Activated CD8-positive, alpha-beta T cell treated with anti-CD3 and anti-CD28 coated beads for 36 hours (primary cell): ENCODE results near the gene NKAIN1. TPM values are rescaled to one million over a fixed set of nuclear protein-coding genes. Genes with fewer than 3 reads are reported as not detected.

ENCODE experiments used
- ATAC-seq: fragments of 200-7000 bp; cut with Tn5 transposase; one replicate; pipeline ENCODE4 v1.10.0; 2021; ENCODE audit warnings: mild to moderate bottlenecking, moderate library complexity
- CTCF ChIA-PET: fragments of 350-600 bp; sonication (Branson Sonifier 250); formaldehyde crosslinking; loops from one replicate; lab custom pipeline; 2021; ENCODE audit warnings: antibody characterized with exemption; lab: Charles Lee
- POLR2A ChIA-PET: fragments of 350-600 bp; sonication (Branson Sonifier 250); formaldehyde crosslinking; loops from one replicate; lab custom pipeline; 2021; ENCODE audit warnings: antibody characterized with exemption; lab: Charles Lee
- DNase-seq: peaks from one replicate; pipeline ENCODE4 v3.0.0-alpha.2; 2020
- H3K27ac Mint-ChIP-seq: one replicate; pipeline ENCODE4 v1.8.0; 2021; ENCODE audit warnings: mild to moderate bottlenecking, mixed read lengths
- H3K27me3 Mint-ChIP-seq: one replicate; pipeline ENCODE4 v1.8.0; 2021; ENCODE audit warnings: mixed read lengths
- H3K36me3 Mint-ChIP-seq: one replicate; pipeline ENCODE4 v1.8.0; 2021; ENCODE audit warnings: low read depth, mixed read lengths
- H3K4me1 Mint-ChIP-seq: one replicate; pipeline ENCODE4 v1.8.0; 2021; ENCODE audit warnings: low read depth, mixed read lengths
- H3K4me3 Mint-ChIP-seq: one replicate; pipeline ENCODE4 v1.8.0; 2021; ENCODE audit warnings: mild to moderate bottlenecking, moderate library complexity, mixed read lengths
- H3K9me3 Mint-ChIP-seq: one replicate; pipeline ENCODE4 v1.8.0; 2021; ENCODE audit warnings: mixed read lengths
- intact Hi-C: fragments of 100-400 bp; cut with micrococcal nuclease; formaldehyde crosslinking; loops from one replicate; pipeline ENCODE4 v1.10.0; 2022
- total RNA-seq, 2 experiments: library from RNA; stranded (reverse); gene quantifications; one replicate each; pipeline ENCODE4 v1.2.3, GENCODE V29; 2021
- TF ChIP-seq, protein P1 (sequence below): fragments of 200-600 bp; IDR thresholded peaks from one replicate; pipeline ENCODE4 v1.8.0; 2022; ENCODE audit warnings: antibody characterized with exemption, mild to moderate bottlenecking

Gene NKAIN1
- total RNA-seq, 2 experiments from 2014 or later: not detected

DNA sequence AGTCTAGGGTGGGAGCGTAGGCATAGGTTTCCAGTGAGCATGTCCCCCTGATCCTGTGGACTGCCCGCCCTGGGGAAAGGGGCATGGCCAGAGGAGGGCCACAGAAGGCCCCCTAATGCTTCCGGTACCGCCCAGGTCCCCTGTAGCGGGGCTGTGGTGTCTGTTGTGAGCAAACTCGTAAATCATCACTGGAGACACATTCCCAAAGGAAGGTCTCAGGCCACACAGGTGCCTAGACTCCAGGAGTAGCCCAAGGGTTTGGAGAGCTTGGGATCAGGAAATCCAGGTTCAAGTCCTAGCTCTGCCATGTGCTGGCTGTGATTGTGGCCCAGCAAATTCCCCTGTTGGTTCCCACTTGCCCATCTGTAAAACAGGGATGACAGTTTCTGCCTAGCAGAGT, 20.2 kb downstream of the NKAIN1 start:
- Mint-ChIP-seq H3K27me3 (peaks cover under 1% of the 10 kb centered on the region), H3K4me3 (no peak overlapping the region), H3K36me3 (no peaks in the 10 kb centered on the region), H3K27ac (no peak overlapping the region), H3K9me3 (no peaks in the 10 kb centered on the region), H3K4me1 (no peaks in the 10 kb centered on the region)
- ChIA-PET CTCF (no interaction called here), POLR2A (no interaction called here)
- ATAC-seq (no peak), DNase-seq (no peak)
- intact Hi-C loops: no loop called here
- TF ChIP-seq, protein P1, sequence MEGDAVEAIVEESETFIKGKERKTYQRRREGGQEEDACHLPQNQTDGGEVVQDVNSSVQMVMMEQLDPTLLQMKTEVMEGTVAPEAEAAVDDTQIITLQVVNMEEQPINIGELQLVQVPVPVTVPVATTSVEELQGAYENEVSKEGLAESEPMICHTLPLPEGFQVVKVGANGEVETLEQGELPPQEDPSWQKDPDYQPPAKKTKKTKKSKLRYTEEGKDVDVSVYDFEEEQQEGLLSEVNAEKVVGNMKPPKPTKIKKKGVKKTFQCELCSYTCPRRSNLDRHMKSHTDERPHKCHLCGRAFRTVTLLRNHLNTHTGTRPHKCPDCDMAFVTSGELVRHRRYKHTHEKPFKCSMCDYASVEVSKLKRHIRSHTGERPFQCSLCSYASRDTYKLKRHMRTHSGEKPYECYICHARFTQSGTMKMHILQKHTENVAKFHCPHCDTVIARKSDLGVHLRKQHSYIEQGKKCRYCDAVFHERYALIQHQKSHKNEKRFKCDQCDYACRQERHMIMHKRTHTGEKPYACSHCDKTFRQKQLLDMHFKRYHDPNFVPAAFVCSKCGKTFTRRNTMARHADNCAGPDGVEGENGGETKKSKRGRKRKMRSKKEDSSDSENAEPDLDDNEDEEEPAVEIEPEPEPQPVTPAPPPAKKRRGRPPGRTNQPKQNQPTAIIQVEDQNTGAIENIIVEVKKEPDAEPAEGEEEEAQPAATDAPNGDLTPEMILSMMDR: no peak

DNA sequence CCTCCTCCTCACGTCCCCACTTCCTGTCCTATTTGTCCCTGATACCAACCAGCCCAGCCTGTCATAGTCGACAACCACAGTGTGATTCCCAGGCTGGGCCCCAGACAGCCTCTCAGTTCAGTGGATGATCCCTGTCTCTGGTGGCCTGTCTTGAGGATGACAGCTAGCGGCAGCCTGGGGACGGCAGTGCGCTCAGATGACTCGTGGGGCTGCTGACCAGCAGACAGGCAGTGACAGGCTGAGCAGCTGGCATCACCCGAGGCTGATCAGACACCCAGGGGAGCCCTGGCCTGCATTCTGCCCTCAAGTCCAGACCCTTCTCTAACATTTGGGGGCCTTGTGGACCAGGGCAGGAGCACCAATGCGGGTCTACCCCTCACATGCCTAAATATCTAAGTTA, 21.0 kb downstream of the NKAIN1 start:
- Mint-ChIP-seq H3K27me3 (peaks cover 3% of the 10 kb centered on the region), H3K9me3 (no peaks in the 10 kb centered on the region), H3K4me3 (no peak overlapping the region), H3K4me1 (no peaks in the 10 kb centered on the region), H3K27ac (no peak overlapping the region), H3K36me3 (no peaks in the 10 kb centered on the region)
- DNase-seq (no peak), ATAC-seq (no peak)
- intact Hi-C loops: no loop called here
- TF ChIP-seq, protein P1: no peak
- ChIA-PET CTCF (no interaction called here), POLR2A (no interaction called here)

DNA sequence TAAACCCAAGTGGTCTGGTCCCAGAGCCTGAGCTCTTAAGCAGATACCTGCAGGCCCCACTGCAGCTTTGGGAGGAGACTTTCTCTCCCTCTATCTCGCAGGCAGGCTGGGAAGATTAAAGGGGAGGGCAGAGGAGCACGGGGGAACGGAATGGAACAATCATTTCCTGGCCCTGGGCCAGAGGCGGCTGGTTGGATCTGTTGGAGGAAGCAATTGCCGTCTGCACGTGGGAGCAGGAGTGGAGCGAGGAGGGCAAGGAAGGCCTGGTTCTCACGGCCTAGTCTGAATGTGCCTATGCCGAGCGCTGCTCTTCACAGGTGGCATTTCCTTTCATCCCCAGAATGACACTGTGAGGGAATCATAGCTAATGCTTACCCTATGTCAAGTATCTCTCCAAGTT, 23.7 kb downstream of the NKAIN1 start:
- no peak overlapping the region for H3K27ac Mint-ChIP-seq
- TF ChIP-seq, protein P1: no peak

DNA sequence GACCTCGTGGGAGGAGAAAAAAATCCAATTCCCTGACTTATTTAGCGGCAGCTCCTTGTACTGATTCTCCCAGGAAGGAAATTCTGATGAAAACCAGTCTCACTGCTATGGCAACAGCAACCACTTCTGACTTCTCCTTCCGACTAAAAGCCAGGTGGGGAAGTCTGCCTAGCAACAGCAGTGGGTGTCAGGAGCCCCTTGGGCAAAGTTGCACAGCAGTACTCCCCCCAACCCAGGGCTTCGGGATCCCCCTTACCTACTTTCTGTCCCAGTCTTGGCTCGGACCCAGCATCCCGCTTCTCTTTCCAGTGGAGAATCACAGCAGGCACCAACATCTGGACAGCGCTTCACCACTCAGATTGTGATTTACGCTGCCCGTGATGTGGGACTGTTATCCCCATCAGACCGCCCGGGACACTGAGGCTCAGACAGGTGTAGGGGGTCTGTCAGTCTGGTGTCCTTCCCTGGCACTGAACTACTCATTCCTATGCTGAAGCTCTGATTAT, 24.6 kb downstream of the NKAIN1 start:
- DNase-seq (no peak), ATAC-seq (no peak)
- Mint-ChIP-seq H3K4me1 (no peaks in the 10 kb centered on the region), H3K27me3 (peaks cover 5% of the 10 kb centered on the region), H3K9me3 (peaks cover 6% of the 10 kb centered on the region), H3K36me3 (no peaks in the 10 kb centered on the region), H3K4me3 (no peak overlapping the region), H3K27ac (no peak overlapping the region)
- TF ChIP-seq, protein P1: no peak
- CTCF ChIA-PET: interaction anchor here (1.9 kb wide), 1 partner anchor 53 kb away, joined by 4 read pairs; no protein-coding TSS in a partner anchor
- POLR2A ChIA-PET: interaction anchor here (0.5 kb wide), 1 partner anchor 111 kb away, joined by 4 read pairs; no protein-coding TSS in a partner anchor
- intact Hi-C loops: no loop called here

More for the DNA sequence above, 23.7 kb downstream of the NKAIN1 start:
- ATAC-seq: no peak
- ChIA-PET POLR2A (no interaction called here), CTCF (interaction anchor here (1.4 to 1.9 kb wide), 2 partner anchors 54 to 204 kb away, joined by 3 to 4 read pairs; no protein-coding TSS in a partner anchor)
- peaks cover 5% of the 10 kb centered on the region for H3K27me3 Mint-ChIP-seq
- peaks cover 4% of the 10 kb centered on the region for H3K9me3 Mint-ChIP-seq
- H3K4me1 Mint-ChIP-seq: no peaks in the 10 kb centered on the region
- H3K4me3 Mint-ChIP-seq: no peak overlapping the region
- intact Hi-C loops: no loop called here
- H3K36me3 Mint-ChIP-seq: no peaks in the 10 kb centered on the region
- DNase-seq: no peak

DNA sequence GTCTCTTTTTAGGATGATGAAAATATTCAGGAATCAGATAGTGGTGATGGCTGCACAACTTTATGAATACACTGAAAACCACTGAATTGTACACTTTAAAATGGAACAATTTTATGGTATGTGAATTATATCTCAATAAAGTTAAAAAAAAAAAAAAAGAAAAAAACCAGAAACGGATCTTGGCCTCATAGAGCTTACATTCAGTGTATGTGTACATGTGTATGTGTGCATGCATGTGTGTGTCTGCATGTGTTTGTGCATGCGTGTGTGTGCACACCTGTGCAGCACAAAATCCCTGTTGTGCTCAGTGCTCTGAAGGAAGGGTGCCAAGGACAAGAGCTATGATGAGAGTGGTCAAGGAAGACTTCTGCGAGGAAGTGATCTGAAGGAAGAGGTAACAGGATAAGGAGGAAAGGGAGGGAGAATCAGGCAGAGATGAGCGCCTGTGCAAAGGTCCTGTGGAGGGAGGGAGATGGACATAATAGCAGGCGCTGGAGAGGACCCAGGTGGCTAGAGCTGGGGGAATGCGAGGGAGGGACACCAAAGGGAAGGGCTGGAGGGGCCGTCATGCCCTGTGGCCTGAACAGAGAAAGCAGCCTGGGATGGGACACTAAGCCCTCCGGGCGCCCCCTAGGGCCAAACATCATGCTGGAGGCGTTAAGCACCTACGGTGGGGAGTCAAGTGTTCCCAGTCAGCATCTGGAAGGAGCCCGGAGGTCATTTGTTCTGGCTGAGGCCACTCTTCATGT, 25.2 kb downstream of the NKAIN1 start:
- POLR2A ChIA-PET: interaction anchor here (0.5 kb wide), 1 partner anchor 111 kb away, joined by 4 read pairs; no protein-coding TSS in a partner anchor
- CTCF ChIA-PET: interaction anchor here (1.9 kb wide), 1 partner anchor 52 kb away, joined by 4 read pairs; no protein-coding TSS in a partner anchor
- Mint-ChIP-seq H3K27me3 (peaks cover 5% of the 10 kb centered on the region), H3K4me1 (no peaks in the 10 kb centered on the region), H3K27ac (no peak overlapping the region), H3K4me3 (no peak overlapping the region), H3K36me3 (no peaks in the 10 kb centered on the region), H3K9me3 (peaks cover 6% of the 10 kb centered on the region)
- TF ChIP-seq, protein P1: no peak
- DNase-seq (peak; percentile 6), ATAC-seq (no peak)
- intact Hi-C loops: no loop called here
